ENCODE results near the gene RABEP1. TPM values are rescaled to one million over a fixed set of nuclear protein-coding genes. Genes with fewer than 3 reads are reported as not detected.

Gene RABEP1
- total RNA-seq, 2 experiments from 2014 or later, result 58.8 to 59.1 TPM

DNA sequence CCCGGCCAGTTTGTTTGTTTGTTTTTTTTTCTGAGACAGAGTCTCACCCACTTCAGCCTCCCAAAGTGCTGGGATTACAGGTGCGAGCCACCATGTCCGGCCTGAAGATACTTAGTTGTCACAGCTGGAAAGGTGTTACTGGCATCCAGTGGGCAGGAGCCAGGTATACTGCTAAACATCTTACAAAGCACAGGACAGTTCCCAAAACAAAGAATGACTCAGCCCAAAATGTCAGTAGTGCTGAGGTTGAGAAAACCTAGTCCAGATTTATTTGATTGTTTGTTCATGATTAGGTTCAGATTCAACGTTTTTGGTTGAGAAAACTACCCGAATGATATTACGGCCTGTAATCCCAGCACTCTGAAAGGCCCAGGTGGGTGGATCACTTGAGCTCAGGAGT, 18.6 kb upstream of the RABEP1 start:
- ChIA-PET CTCF (no interaction called here), POLR2A (no interaction called here)

DNA sequence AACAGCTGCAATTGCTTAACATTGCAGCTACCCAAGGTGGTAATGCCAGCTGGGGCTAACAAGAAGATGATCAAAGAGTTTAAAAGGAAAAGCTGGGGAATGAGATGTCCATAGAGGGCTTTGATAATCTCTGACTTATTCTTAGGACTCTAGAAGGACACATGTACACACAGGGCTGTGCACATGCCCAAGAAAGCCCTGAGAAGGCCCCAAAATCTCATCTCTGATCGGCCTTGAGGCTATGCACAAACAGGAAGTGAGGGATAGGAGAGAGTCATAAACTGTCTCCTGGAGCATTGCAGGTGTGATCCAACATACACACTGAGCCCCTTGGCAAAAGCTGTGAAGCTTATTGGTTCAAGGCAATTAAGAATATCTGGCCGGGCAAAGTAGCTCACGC, 17.2 kb upstream of the RABEP1 start:
- CTCF ChIA-PET, result no interaction called here

DNA sequence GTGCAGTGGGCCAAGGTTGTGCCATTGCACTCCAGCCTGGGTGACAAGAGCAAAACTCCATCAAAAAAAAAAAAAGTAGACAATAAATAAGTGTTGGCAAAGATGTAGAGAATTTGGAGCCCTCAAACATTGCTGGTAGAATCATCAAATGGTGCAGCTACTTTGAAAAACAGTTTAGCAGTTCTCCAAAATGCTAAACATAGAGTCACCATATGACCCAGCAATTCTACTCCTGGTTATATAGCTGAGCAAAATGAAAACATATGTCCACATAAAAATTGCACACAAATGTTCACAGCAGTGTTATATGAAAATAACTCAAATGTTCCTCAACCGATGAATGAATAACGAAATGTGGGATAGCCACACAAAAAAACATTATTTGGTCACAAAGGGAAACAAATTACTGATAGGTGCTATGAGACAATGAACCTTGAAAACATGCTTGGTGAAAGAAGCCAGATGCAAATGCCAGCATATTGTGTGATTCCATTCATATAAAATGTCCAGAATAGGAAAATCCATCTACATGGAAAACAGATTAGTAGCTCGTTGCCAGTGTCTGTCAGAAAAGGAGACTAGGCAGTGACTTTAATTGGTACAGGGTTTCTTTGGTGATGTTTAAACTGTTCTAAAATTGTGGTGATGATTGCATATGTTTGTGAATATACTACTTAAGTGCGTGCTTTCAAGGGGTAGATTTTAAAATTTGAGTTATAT, 12.7 kb upstream of the RABEP1 start:
- CTCF ChIA-PET, result no interaction called here
- POLR2A ChIA-PET, result no interaction called here

More for the DNA sequence above, 17.2 kb upstream of the RABEP1 start:
- POLR2A ChIA-PET, result no interaction called here

DNA sequence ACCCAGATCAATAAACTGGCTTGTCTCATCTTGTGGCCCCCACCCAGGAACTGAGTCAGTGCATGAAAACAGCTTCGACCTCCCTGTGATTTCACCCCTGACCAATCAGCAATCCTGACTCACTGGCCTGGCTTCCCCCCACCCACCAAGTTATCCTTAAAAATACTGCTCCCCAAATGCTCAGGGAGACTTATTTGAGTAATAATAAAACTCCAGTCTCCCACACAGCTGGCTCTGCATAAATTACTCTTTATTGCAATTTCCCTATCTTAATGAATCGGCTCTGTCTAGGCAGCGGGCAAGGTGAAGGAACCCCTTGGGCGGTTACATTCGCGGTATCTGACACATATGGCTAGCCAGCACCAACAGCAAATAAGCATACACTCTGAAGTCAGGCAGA, 9.8 kb upstream of the RABEP1 start:
- ChIA-PET POLR2A (interaction anchor here (0.6 kb wide), 1 partner anchor 167 kb away, joined by 3 read pairs; no protein-coding TSS in a partner anchor), CTCF (interaction anchor here (0.6 kb wide), 1 partner anchor 24 kb away, joined by 4 read pairs; no protein-coding TSS in a partner anchor)

DNA sequence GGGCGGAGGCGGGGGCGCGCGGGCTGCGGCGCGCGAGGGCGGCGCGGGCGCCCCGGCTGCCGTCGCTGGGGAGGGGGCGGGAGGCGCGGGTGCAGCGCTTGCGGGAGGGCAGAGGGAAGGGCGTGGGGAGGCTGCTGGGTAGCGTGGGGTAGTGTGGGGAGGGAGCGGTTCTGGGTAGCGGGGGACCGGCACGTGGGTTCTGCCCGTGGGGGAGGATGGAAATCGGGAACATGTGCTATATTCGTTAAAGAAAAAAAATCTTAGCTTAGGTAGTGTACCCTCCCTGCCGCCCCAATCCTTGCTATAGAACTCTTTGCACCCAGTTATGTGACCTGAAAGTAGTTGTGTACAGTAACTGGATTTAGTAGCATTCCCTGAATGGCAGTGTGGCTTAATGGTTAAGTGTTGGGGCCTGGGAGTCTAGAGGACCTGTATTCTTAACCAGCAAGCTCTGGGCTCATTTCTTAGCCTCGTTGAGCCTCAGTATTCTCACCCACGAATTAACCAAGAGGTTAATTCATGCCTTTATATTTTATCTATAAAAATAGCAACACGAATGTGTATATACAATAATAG, 646 bp downstream of the RABEP1 start:
- POLR2A ChIA-PET, result interaction anchor here (0.5 to 0.6 kb wide), 3 partner anchors 11 to 91 kb away, joined by 3 to 12 read pairs (median 3); no protein-coding TSS in a partner anchor
- CTCF ChIA-PET, result interaction anchor here (1.8 kb wide), 1 partner anchor 31 kb away, joined by 7 read pairs; no protein-coding TSS in a partner anchor

DNA sequence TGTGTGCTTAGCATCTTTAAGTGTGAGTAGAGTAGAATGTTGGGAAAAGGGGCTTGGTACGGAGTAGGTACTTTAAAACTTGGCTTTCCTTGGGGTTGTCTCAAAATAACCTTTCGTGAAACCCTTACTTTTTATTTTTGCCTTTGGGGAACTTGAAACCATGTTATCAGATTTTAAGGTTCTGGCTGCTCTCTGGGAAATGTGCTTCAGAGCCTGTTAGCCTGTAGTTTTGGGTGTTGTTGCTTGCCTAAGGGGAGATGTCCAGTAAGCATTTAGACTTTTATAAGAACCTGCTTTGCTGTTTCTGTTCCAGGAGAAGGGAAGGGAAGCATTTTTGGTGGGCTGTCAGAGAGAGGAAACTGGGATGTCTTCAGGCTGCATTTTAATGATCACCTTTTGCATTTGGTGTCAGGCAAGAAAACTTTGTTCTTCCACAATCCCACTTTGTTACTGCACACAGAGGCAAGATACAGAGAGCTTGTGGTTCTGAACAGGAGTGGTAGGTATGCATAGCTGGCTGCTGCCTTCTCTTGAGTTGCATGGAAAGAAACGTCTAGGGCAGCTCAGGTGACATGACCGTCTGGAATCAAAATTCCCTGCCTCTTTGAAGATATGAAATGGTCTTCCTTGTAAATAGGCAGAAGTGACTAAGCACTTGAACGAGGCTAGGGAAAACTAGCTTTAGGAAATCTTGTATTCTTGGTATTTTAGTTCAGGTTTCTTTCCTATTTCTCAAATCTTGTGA, 1.7 kb downstream of the RABEP1 start:
- ChIA-PET CTCF (no interaction called here), POLR2A (no interaction called here)

DNA sequence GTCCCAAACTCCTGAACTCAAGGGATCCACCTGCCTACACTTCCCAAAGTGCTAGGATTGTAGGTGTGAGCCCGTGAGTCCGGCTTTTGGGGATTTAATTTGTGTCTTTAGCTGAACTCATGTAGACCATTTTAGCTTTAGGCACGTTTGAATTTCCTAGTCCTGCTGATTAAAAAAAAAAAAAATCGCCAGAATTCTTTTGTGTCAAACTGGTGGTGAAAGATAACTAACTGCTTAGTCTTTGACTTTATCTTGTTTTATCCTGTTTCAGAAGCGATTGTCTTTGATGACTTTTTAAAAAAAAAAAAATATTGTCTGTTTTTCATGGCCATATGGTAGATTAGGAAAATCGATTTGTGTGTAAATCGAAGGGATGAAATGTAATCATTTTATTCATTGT, 2.6 kb downstream of the RABEP1 start:
- ChIA-PET POLR2A (no interaction called here), CTCF (no interaction called here)

DNA sequence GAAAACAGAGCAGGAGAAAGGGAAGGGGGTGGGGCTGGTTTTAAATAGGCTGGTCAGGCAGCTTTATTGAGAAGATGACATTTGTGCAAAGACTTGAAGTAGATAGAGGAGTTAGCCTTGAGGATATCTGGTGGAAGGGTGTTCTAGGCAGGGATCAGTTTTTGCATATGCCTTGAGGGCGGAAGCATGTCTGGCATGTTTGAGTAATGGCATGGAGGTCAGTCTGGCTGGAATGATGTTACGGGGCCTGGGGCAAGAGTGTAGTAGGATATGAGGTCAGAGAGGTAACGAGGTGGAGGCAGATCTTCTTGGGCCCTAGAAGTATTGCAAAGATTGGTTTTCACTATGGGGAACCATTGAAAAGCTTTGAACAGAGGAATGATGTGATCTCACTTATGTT, 4.8 kb downstream of the RABEP1 start:
- ChIA-PET CTCF (no interaction called here), POLR2A (no interaction called here)

DNA sequence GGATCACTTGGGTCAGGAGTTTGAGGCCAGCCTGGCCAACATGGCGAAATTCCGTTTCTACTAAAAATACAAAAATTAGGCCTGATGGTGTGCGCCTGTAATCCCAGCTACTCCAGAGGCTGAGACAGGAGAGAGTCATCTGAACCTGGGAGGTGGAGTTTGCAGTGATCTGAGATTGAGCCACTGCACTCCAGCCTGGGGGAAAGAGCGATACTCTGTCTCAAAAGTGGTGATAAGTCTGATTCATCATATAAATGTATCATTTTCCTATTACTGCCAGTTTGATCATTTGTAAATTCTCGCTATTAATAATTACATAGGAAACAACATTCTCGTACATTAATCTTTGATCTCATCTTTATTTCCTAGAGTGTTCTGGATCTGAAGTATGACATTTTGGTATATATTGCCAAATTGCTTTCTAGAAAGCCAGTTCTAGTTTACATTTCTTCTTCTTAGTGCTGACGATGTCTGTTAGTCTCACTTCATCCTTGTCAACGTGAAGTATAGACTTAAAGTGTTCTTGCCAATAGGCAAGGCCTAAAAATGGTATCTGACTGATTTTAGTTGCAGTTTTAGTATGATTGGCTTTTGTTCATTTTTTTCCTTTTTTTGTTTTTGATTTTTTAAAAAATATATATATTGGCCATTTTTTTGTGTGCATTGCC, 9.7 kb downstream of the RABEP1 start:
- ChIA-PET POLR2A (no interaction called here), CTCF (no interaction called here)

DNA sequence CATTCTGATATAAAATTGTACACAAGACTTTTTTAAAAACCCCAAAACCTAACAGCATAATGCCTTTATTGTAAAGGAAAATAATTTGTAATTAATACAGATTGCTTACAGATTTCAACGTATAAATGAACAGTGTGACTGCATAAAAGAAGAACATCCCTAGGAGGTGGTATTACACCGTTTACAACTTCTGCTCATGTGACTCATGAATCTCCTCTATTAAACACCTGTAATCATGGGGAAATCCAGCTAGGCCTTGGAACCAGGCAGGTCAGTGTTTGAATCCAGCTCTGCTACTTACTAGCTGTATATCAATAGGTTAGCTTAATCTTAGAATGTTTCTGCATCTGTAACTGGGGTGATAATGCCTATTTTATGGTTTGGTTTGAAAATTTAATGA, 15.2 kb downstream of the RABEP1 start:
- POLR2A ChIA-PET, result no interaction called here

DNA sequence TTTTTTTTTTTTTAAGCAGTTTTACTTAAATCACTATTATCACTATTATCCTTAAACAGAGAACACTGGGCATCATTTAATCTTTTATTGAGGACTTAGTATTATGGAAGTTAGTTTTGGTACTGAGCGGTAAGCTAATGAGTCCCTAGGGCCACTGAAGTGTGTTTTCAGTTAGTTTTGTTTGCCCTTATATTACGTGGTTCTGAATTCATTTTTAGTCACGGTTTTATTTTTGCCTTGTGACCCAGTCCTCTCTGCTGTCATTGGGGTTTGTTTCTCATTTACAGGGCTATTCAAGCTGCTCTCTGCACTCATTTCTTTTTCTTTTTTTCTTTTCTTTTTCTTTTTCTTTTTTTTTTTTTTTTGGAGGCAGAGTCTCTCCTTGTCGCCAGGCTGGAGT, 17.3 kb downstream of the RABEP1 start:
- ChIA-PET CTCF (interaction anchor here (0.6 kb wide), 1 partner anchor 61 kb away, joined by 3 read pairs; no protein-coding TSS in a partner anchor), POLR2A (no interaction called here)

More for the DNA sequence above, 15.2 kb downstream of the RABEP1 start:
- CTCF ChIA-PET, result interaction anchor here (1.1 kb wide), 1 partner anchor 16 kb away, joined by 3 read pairs; the partner anchor contains the start of gene RABEP1

DNA sequence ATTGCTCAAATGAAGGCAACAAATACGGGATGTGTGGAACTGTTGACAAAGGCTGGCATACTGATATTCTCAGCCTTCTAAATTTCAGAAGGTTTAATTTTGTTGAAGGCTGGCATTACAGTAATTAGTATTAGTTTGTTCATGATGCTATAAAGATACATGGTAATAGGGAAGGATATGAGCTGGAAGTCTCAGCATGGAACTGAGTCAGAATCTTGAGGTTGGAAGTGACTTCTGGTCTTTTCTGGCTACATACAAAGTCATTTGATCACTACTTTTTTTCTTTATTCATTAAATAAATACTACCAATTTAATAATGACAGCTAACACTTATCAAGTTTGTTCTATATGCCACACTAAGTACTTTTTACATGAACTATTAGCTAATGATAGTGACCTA, 22.6 kb downstream of the RABEP1 start:
- ChIA-PET CTCF (no interaction called here), POLR2A (interaction anchor here (0.7 kb wide), 1 partner anchor 110 kb away, joined by 4 read pairs; no protein-coding TSS in a partner anchor)

DNA sequence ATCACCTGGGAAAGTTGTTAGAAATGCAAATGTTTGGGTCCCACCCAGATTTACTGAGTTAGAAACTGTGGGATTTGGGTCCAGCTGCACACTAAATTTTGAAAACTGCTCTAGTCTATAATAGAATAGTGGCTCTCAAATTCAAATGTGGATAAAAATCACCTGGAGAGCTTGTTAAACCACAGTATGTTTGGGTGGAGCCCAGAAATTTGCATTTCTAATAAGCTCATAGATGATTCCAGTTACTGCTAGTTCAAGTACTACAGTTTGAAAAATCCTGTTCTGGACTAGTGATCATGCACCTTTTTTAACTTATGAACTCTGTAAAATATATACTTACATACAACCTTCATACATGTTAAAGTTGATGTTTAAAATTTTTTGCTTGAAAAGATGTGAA, 27.8 kb downstream of the RABEP1 start:
- ChIA-PET POLR2A (no interaction called here), CTCF (interaction anchor here (0.6 to 1.3 kb wide), 2 partner anchors 34 to 161 kb away, joined by 3 to 7 read pairs; no protein-coding TSS in a partner anchor)

DNA sequence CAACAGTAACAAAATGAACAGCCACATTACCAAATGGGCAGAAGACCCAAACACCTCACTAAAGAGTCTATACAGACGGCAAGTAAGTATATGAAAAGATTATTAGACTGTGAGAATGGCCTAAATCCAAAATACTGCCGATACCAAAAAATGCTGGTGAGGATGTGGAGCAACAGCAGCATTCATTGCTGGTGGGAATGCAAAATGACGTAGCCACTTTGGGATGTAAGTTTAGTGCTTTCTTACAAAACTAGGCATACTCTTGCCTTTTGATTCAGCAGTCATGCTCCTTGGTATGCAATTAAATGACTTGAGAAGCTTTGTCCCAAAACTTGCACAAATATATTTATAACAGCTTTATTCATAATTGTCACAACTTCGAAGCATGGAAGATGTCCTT, 43.8 kb downstream of the RABEP1 start:
- ChIA-PET CTCF (no interaction called here), POLR2A (no interaction called here)

DNA sequence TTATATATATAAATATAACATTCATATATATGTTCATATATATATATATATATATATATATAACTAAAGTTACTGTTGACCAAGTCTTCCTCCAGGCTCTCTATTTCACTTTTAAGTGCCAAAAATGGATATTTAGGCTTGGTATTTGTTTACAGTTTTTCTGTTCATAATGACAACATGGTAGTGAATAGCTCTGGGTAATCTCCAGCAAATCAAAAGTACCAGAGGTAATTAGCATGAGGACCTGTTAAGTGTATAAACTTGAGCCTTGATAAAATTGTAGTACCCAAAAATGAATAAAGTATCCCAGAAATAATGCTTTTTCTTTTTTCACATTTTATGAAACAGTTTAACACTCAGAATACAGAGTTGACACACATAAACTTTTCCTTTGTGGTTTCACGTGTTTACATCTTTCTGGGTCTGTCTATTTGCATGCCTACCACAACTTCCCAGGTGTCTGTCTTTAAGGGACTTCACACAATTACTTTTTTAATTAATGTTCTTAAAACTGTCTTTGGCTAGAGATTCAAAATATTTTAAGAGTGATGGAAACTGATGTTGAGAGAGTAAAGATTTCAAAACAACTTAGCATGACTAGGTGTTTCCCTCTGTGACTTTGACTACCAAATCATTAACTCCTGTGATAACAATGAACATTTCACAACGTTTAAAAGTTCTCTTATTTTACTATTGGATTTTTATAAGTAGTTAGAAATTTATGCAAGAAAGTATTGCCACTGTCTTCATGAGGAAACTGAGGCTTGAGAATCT, 47.9 kb downstream of the RABEP1 start:
- ChIA-PET POLR2A (no interaction called here), CTCF (interaction anchor here (0.6 to 1.2 kb wide), 2 partner anchors 10 to 258 kb away, joined by 3 to 5 read pairs; no protein-coding TSS in a partner anchor)

DNA sequence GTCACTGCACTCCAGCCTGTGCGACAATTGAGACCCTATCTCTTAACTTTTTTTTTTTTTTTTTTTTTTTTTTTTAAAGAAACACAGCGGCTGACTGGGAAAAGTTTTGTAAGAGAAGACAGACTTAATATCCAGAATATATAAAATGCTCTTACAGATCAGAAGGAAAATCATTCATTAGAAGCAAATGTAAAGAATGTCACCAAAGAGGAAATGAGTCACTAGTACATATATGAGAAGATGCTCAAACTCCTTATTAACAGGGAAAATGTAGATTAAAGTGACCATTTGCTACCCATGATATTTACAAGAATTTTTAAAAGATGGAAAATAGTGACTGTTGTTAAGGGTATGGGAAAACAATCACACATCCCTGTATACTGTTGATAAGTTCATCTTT, 48.9 kb downstream of the RABEP1 start:
- POLR2A ChIA-PET, result no interaction called here
- CTCF ChIA-PET, result interaction anchor here (0.6 kb wide), 1 partner anchor 259 kb away, joined by 3 read pairs; no protein-coding TSS in a partner anchor

DNA sequence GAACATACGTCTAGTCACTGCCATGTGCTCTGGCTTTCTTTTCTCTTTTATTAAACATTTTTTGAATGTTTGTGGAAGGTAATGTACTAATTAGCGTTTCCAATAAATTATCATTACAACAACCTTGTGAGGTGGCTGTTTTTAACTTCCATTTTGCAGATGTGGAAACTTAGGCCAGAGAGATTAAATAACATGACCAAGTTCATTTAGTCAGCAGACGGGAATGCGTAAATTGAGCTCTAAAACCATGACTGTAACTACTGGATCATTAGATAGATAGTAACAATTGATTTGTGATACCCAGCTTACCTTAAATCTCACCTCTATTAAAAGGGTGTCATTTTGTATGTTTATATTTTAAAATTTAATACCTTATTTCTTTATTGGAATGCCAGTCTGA, 49.4 kb downstream of the RABEP1 start:
- POLR2A ChIA-PET, result no interaction called here

DNA sequence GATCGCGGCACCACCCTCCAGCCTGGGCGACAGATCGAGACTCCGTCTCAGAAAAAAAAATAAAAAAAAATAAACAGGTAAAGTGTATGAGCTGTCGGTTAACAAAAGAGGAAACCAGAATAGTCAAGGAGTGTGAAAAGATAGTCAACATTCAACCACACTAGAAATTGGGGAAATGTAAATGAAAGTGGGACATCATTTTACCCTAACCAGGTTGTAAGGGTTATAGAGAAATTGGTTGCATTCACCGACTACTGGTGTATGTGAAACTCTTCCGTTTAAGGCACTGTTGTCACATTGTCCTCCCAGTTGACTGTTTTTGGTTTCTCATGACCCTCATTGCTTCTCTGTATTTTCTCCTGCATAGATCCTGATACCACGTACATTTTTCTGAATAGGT, 62.8 kb downstream of the RABEP1 start:
- ChIA-PET POLR2A (interaction anchor here (0.6 to 0.7 kb wide), 3 partner anchors 12 to 95 kb away, joined by 3 to 4 read pairs (median 3); no protein-coding TSS in a partner anchor), CTCF (no interaction called here)

More for the DNA sequence above, 49.4 kb downstream of the RABEP1 start:
- CTCF ChIA-PET, result interaction anchor here (0.6 kb wide), 1 partner anchor 78 kb away, joined by 3 read pairs; no protein-coding TSS in a partner anchor

DNA sequence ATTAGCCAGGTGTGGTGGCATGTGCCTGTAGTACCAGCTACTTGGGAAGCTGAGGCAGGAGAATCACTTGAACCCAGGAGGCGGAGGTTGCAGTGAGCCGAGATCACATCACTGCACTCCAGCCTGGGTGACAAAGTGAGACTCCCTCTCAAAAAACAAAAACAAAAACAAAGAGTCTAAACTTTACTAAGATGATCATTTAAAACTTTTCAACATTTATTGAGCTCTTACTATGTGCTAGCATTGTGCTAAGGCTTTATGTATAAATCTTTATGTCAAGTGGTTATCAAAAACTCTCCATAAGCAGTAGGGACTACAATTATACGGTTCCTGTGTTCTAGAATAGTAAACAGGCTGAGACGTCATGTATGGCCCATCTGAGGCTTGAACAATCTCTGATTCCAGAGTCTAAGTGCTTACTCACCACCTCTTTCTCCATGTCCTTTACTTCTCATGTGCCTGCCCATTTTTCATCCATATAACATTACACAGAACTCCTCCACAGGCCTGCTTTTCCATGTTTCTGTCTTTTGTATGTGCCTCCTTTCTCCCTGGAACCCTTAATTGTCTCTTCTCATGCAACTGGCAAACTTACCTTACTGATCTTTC, 70.7 kb downstream of the RABEP1 start:
- CTCF ChIA-PET, result no interaction called here

More for the DNA sequence above, 70.7 kb downstream of the RABEP1 start:
- POLR2A ChIA-PET, result no interaction called here

All from activated CD8-positive, alpha-beta memory T cell treated with anti-CD3 and anti-CD28 coated beads for 36 hours (primary cell).